NCI-H82 (cell line): ENCODE measurements around the gene ARHGEF18.
"Not testable (repeated sequence)": the region's sequence is repeated elsewhere in the genome, so short reads cannot be mapped to it uniquely, and the experiment has no call there.

Experiments used
- DNase-seq: peaks from one replicate; lab custom pipeline; 2025; lab: John Stamatoyannopoulos, UW

The ARHGEF18 gene

DNA sequence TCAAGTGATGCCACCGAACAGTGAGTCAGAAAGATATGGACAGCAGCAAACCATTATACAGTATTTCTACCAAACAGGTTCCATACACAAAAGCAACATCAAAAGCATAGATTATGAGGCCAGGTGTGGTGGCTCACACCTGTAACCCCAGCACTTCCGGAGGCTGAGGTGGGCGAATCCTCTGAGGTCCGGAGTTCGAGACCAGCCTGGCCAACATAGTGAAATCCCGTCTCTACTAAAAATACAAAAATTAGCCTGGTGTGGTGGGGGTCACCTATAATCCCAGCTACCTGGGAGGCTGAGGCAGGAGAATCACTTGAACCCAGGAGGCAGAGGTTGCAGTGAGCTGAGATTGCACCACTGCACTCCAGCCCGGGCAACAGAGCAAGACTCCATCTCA is 1.7 kb upstream of the ARHGEF18 start:
- not testable (repeated sequence) for DNase-seq

DNA sequence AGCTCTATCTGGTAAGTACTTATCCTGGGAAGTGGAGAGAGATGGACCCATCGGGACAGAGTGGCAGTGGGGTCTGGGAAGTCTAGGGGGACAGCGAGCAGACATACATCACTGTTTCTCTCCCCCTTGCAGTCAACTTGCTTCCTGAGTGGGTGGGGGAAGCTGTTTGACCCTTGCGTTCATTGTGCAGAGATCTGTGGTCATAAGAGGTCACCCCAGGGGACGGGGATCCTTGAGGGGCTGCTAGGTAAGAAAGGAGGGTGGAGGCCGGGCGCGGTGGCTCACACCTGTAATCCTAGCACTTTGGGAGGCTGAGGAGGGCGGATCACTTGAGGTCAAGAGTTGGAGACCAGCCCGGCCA is 474 bp downstream of the ARHGEF18 start:
- DNase-seq = no peak

DNA sequence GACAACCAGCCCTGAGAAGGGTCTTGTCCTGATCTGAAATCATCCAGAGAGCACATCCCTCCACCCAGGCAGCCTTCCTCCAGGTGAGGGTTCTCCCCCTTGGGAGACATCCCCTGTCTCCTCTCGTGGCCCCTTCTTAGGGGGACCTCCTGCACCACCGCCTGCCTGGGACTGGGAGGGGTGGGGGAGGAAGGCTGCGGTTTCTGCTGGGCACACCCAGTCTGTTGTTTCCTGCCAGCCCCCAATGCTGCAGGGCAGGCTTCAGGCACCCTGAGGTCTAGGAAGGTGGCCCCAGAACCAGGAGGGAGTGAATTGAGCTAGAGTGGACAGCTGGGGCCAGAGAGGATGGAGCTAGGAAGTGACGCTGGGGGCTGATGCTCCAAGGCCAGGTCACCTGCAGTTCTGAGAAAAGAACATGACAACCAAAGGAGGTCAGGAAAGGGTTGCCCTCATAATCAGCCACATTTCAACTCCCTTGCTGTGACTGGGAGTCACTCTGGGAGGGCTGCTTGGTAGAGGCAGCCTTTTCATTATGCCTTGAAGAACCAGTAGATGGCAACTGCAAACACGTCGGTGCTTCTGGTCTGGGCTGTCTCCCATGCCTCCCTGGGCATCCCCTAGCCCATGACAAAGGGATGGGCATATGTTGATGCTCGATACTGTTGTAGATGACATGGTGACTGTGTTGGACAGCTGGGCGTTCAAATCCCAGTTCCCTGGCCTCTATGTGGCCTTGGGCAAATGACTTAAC is 1.4 kb downstream of the ARHGEF18 start:
- DNase-seq = no peak

DNA sequence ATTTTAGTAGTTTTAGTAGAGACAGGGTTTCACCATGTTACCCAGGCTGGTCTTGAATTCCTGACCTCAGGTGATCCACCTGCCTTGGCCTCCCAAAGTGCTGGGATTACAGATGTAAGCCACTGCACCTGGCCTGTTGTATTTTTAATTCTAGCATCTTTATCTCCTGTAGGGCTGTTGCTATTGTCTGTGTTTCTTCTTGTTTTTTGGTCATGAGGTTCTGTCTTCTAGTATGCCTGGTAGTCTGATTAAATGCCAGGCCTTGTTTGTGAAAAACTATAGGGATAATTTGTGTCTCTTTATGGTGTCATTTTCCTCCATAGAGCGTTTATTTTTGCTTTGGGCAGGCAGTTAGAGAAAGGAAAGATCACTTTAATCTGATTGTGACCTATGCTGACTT is 3.1 kb downstream of the ARHGEF18 start:
- no peak for DNase-seq

DNA sequence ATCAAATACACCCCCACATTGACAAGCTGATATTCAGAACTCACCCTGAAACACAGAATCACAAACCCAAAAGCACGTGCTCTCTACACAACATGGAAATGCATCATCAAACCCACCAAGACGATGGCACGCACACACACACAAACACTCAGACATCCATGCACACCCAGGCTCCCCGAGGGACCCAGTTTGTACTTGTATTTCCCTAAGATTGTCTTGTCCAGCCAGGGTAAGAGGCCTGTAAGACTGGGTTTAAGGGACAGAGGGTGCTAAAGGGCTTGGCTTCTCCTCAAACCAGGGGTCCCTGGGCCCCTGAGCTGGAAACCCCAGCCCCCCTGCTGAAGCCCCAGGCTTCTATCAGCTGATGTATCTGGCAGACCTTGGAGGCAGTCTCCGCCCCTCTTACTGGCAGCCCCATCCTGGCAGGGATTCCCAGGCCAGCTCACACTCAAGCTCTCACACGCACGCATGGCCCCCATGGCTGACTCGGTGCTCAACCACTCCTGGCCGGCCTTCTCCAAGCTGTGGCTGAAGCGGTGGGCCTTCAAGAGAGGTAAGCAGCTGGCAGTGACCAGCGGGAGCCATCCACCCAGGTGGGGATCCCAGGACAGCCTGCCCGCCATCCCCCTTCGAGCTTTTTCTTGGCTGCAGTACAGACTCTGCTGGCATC is 6.5 kb downstream of the ARHGEF18 start:
- no peak for DNase-seq

DNA sequence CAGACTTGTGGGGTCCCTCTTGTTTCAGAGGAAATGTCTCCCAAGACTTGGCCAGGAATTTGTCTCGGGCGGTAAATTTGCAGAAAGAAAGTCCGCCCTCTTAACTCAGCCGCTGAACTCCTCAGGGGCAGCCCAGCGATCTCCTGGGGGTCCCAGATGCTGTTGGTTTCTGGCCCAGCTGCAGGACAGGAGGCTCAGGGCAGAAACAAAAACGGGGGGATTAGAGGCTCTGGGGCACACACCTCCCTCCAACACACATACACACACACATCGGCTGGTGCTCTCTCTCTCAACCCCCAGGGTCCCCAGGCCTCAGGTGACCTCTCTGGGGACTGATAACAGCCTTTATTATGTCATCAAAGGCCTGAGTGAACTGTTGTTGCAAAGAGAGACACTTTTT is 7.1 kb downstream of the ARHGEF18 start:
- no peak for DNase-seq

DNA sequence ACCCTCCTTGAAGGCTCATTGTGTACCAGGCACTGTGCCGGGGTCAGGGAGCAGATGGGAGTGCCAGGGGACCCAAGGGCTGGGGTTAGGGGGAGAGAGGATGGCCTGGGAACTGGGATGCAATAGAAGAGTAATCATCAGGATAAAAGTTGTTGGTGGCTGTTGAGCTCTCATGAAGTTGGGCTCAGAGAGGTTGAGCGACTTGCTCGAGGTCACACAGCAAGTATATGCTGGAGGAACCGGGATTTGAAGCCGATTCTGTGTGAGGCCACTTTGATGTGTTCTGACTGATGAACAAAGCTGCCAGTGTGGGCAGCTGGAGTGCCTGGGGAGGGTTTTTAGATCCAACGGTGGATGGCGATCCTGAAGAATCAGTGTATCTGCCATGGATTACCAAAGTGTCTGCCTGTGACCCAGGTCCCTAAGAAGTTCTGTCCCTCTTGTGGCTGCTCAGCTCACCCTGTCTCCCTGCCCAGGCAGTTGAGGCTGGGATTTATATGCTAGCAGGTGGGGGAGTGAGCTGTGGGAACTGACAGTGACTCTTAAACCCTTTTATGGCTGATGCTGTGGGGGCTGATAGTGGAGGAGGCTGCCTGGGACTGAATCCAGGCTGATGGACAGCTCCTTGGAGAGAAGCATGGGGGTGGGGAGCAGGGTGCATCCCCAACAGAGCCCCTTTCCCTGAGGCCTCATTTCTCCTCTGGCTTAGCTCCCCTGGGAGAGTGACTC is 8.3 kb downstream of the ARHGEF18 start:
- DNase-seq = no peak

DNA sequence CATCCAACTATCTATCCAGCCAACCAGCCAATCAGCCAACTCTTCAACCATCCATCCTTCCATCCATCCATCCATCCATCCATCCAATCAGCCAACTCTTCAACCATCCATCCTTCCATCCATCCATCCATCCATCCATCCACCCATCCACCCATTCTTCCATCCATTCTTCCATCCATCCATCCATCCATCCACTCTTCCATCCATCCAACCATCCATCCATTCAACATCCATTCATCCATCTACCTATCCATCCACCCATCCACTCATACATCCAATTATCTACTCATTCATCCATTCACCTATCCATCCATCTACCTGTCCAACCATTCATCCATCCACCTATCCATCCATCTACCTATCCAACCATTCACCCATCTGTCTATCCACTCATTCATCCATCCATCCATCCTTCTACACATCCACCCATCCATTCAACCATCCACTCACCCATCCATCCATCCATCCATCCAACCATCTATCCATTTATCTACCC is 9.4 kb downstream of the ARHGEF18 start:
- no peak for DNase-seq

DNA sequence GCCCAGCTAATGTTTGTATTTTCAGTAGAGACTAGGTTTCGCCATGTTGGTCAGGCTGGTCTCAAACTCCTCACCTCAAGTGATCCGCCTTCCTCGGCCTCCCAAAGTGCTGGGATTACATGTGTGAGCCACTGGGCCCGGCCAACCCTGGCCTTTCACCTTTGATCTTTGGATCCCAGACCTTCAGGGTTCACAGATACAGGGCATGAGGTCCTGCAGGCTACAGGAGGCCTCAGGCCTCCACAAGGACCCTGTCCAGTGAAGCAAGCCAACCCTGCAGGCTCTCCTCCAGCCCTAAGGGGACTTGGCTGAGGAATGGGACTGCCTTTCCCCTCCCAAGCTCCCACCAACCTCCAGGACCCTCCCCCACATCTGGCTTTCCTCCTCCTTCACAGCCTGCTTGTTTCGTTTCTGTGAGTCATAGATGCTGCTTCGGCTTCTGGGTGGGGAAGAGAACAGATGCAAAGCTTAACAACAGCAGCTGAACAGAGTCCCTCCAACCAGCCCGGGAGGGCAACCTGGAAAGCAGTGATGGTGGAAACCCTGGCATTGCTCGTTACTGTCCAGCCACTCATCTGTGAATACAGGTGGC is 11.8 kb downstream of the ARHGEF18 start:
- DNase-seq = no peak

DNA sequence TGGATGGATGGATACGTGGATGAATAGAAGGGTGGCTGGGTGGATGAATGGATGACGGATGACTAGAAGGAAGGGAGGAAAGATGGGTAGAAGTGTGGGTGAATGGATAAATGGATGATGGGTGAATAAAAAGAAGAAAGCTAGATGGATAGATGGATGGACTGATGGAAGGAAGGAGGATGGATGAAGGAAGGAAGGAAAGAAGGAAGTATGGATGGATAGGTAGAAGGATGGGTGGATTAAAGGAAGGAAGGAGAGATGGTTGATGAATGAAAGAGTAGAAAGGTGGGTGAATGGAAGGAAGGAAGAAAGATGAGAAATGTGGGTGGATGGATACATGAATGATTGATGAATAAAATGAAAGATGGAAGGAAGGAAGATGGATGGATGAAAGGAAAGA is 14.5 kb downstream of the ARHGEF18 start:
- DNase-seq = no peak

DNA sequence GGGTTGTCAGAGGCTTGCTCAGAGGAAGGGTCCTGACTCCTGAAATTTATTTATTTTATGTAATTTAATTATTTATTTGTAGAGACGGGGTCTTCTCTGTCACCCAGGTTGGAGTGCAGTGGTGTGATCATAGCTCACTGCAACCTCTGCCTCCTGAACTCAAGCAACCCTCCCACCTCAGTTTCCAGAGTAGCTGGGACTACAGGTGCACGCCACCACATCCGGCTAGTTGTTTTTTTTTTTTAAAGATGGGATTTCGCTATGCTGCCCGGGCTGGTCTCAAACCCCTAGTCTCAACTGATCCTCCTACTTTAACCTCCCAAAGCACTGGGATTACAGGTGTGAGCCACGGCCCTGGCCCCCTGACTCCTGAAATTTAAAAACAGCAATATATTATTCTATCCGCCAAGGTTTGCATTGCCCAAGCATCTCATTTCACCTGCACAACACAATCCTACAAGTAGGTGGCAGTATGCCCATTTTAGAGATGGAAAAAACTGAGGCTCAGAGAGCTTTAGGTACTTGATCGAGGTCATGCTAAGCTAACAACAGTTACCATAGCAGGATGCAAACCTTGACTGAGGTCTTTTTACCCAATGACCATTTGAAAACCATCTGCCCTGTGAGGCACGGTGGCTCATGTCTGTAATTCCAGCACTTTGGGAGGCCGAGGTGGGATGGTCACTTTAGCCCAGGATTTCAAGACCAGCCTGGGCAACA is 18.1 kb downstream of the ARHGEF18 start:
- DNase-seq = peak; percentile 68

DNA sequence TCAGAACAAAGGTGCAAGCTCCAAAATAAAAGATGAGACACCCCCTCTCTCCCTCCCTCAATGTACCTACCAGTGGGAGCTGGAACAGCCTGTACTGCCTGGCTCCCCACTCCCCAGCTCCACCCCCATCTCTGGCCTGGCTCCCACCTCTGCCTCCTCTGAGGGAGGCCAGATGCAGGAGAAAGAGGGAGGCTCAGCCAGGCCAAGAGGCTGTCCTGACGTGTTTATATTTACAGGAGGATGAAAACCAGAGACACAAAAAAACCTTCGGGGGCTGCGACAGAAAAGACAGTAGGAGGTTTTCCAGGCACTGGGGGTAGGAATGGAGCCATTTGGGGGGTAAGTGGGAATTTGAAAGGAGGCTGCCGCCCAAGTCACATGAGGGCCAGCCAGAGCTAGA is 19.7 kb downstream of the ARHGEF18 start:
- no peak for DNase-seq

DNA sequence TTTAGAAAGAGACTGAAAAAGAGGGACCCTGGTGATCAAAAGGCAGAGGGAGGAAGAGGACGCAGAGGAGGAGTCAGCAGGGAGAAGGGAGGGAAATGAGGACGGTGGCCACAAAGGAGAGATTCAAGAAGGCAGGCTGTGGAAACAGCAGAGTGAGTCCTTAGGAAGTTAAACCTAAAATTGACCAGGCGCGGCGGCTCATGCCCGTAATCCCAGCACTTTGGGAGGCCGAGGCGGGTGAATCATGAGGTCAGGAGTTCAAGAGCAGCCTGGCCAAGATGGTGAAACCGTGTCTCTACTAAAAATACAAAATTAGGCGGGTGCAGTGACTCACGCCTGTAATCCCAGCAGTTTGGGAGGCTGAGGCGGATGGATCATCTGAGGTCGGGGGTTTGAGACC is 20.1 kb downstream of the ARHGEF18 start:
- DNase-seq = not testable (repeated sequence)

DNA sequence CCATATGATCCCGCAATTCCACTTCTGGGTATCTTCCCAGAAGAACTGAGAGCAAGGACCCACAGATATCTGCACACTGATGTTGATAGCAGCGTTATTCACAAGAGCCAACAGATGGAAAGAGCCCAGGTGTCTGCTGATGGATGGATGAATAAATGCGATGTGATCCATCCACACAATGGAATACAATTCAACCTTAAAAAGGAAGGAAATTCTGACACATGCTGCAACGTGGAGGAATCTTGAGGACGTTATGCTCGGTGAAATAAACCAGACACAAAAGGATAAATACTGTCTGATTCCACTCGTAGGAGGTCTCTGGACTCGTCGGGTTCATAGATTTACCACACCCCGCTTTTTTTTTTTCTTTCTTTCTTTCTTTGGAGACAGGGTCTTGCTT is 21.8 kb downstream of the ARHGEF18 start:
- no peak for DNase-seq

DNA sequence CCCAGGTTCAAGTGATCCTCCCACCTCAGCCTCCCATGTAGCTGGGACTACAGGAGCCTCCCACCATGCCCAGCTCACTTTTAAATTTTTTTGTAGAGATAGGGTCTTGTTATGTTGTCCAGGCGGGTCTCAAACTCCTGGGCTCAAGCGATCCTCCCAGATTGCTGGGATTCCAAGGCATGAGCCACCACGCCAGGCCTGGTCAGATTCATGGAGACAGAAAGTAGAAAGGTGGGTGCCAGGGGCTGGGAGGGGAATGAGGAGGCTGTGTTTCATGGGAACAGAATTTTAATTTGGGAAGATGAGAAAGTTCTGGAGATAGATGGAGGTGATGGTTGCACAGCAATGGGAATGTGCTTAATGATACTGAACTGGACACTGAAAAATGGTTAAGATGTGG is 22.3 kb downstream of the ARHGEF18 start:
- DNase-seq = no peak

DNA sequence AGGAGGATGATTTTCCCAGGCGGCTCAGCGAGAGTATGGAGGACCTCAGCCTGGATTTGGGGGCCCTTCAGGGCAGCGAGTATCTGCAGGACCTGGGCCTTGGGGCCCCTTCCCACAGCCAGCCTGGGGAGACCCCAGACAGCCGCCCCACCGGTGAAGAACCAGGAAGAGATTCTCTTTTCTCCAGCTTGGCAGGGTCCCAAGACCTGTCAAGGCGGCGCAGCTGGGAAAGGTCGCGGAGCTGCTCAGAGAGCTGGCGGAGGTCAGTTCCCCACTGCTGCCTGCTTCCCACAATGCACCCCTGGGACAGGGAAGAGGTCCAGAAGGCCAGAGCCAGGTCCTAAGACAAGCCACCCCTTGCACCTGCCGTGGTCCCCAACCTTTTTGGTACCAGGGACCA is 24.1 kb downstream of the ARHGEF18 start:
- no peak for DNase-seq

DNA sequence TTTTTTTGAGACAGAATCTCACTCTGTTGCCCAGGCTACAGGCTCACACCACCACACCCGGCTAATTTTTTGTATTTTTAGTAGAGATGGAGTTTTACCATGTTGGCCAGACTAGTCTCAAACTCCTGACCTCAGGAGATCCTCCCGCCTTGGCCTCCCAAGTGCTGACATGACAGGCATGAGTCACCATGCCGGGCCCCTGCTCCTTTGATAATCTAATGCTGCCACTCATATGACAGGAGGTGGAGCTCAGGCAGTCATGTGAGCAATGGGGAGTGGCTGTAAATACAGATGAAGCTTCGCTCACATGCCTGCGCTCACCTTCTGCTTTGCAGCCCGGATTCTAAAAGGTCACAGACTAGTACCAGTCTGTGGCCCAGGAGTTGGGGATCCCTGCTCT is 25.1 kb downstream of the ARHGEF18 start:
- DNase-seq = peak; percentile 49

DNA sequence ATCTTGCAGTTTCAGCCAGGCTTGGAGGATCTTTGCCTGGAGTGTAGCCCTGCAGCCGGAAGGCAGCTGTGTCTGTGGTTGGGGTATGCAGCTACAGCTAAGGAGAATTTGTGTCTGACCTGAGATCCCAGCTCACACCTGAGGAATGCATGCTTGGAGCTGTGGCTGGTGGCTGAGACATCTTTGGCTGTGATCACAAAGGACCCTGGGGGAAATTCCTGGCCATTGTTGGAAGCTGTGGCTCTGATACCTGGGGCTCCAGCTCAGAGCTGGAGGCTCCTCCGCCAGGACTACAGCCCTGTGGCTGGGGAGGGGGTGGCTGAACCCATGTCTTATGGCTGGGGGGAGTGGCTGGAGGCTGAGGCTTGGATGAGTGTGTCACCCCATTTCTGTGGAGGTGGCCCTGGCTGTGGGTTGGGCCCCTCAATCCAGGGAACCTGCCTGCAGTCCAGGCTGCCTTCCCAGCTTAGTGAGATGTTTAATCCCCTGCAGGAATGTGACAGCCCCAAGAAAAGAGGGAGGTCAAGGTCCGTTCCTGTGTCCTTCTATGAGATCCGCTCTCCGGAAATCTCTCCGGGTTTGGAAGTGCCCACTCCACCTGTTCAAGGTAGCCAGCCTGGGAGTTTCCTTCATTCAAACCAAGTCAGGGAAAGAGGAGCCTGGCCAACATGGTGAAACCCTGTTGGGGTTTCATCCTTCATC is 27.6 kb downstream of the ARHGEF18 start:
- DNase-seq = no peak

DNA sequence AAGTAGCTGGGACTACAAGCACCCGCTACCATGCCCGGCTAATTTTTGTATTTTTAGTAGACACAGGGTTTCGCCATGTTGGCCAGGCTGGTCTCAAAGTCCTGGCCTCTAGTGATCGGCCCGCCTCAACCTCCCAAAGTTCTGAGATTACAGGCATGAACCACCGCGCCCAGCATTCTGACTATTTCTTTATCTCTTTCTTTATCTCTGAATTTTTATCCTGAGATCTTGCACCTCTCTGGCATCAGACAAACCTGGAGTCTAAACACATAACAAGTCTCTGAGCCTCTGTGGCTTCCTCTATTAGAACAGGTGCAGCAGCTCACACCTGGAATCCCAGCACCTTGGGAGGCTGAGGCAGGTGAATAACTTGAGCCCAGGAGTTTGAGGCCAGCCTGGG is 28.5 kb downstream of the ARHGEF18 start:
- no peak for DNase-seq

DNA sequence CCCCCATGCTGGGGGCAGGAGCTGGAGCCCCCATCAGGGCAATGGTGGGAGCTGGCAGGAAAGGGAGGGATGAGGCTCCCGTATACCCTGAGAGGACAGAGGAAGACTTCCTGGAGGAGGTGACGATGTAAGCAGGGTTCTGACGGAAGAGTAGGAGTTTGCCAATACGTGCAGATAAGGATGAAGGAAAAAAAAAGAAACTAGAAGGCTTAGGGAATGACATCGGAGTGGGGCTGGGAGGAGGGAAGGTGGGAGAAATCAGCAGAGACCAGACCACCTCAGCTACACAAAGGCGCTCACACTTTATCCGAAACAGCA is 32.3 kb downstream of the ARHGEF18 start:
- no peak for DNase-seq

DNA sequence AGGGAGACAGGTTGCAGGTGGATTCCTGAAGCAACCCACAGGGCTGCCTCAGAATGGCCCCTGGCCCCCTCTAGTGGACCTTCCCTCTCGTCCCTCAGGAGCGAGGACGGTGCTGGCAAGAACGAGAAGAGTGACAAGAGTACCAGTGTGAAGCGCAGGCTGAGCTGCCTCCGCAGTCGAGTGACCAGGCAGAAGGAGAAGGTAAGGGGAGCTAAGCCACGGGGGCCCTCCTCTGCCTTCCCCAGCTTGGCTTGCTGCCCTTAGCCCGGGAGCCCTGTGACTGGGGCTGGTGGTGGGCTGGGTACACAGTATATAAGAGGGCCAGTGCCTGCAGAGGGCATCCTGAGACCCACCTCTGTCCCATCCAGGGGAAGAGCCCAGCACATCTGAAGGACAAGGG is 34.0 kb downstream of the ARHGEF18 start:
- no peak for DNase-seq

DNA sequence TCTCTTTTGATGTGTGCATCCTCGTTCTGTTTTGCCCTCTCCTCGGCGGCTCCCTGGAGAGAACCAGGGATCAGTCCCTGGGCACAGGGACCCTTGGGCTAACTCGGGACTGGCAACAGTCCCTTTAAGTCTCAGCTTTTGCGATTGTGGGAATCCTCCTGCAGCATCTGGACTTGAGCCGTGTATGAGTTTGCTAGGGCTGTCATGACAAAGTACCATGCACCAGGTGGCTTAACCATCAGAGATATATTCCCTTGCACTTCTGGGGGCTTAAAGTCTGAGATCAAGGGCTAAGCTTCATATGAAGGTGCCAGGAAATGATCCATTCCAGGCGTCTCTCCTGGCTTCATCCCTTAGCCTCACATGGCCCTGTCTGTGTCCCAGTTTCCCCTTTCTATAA is 34.5 kb downstream of the ARHGEF18 start:
- DNase-seq = peak; percentile 85
